Bronchial epithelial cell (primary cell): Measurements from ENCODE around the gene CMKLR1. TPM values are rescaled to one million over a fixed set of nuclear protein-coding genes. Genes with fewer than 3 reads are reported as not detected.
A peak's percentile ranks its signal among the peaks of the same experiment; 100 is the strongest.

ENCODE experiments used
- DNase-seq: peaks from one replicate; pipeline ENCODE4 v3.0.0-alpha.2; 2010; ENCODE audit warnings: low read depth
- FAIRE-seq: peaks from 2 replicates; lab custom pipeline; 2011; peaks lifted over from hg19 to GRCh38; lab: Jason Lieb, UNC
- H3K27me3 ChIP-seq: 2 replicates; pipeline ENCODE4 v1.5.1; 2011; ENCODE audit warnings: low read length; ENCODE audit not compliant: control insufficient read depth, insufficient read depth
- H3K36me3 ChIP-seq: 2 replicates; pipeline ENCODE4 v1.5.1; 2011; ENCODE audit warnings: low read length; ENCODE audit not compliant: control insufficient read depth, insufficient read depth
- H3K4me3 ChIP-seq: 2 replicates; pipeline ENCODE4 v1.5.1; 2011; ENCODE audit warnings: mild to moderate bottlenecking, low read depth, low read length, control low read depth
- CTCF ChIP-seq: IDR thresholded peaks from 2 replicates; pipeline ENCODE4 v1.5.1; 2011; ENCODE audit warnings: mild to moderate bottlenecking, moderate library complexity, low read length, control low read depth, inconsistent platforms; ENCODE audit not compliant: insufficient read depth, severe bottlenecking
- total RNA-seq: library from RNA; depleted of rRNA; stranded (reverse); fragments of >200 nt; gene quantifications from 2 replicates; pipeline ENCODE4 v1.2.1, GENCODE V29; 2014

The CMKLR1 gene
- total RNA-seq, 1 donor from 2014 or later: not detected

- DNase-seq: no peak
- no peak for TF ChIP-seq CTCF
- FAIRE-seq: no peak
- no peak overlapping the region for H3K4me3 ChIP-seq
- H3K36me3 ChIP-seq: no peaks in the 10 kb centered on the region
- no peaks in the 10 kb centered on the region for H3K27me3 ChIP-seq
These were observed 18.0 kb upstream of the CMKLR1 start for GRCh38 chr12:108356835-108357806.

GRCh38 chr12:108355069-108355468 is 16.0 kb upstream of the CMKLR1 start:
- TF ChIP-seq CTCF: no peak
- FAIRE-seq: no peak
- H3K4me3 ChIP-seq: no peak overlapping the region
- no peak for DNase-seq
- no peaks in the 10 kb centered on the region for H3K27me3 ChIP-seq
- no peaks in the 10 kb centered on the region for H3K36me3 ChIP-seq

GRCh38 chr12:108352591-108352990 is 13.5 kb upstream of the CMKLR1 start:
- Histone ChIP-seq H3K4me3 (no peak overlapping the region), H3K36me3 (no peaks in the 10 kb centered on the region), H3K27me3 (no peaks in the 10 kb centered on the region)
- peak; percentile 23 for DNase-seq
- no peak for FAIRE-seq
- TF ChIP-seq CTCF: no peak

- FAIRE-seq: no peak
- H3K27me3 ChIP-seq: no peaks in the 10 kb centered on the region
These were observed 11.4 kb upstream of the CMKLR1 start for GRCh38 chr12:108350511-108350910.

DNA sequence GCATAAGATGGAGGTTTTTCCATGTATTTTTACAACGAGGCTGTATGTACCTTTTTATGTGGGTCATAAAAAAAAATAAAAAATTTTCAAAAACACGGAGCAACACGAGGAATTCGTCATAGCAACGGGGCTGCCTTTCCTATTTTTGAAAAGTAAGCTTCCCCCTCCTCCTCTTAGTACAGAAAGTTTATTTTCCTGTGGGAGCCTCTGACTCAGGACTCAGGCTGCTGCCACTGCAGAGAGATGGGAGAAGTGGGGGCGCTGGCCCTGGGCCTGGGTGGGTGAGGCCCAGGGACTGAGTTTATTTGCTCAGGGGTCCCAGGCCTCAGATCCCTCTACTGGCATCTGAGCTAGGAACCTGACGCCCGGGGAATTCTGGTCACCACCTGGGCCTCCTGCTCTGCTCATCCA is 10.2 kb upstream of the CMKLR1 start:
- TF ChIP-seq CTCF: no peak
- DNase-seq: no peak
- H3K36me3 ChIP-seq: no peaks in the 10 kb centered on the region
- H3K27me3 ChIP-seq: no peaks in the 10 kb centered on the region
- no peak for FAIRE-seq
- H3K4me3 ChIP-seq: no peak overlapping the region

More at GRCh38 chr12:108350511-108350910, 11.4 kb upstream of the CMKLR1 start:
- H3K4me3 ChIP-seq: no peak overlapping the region
- no peak for DNase-seq
- H3K36me3 ChIP-seq: no peaks in the 10 kb centered on the region
- TF ChIP-seq CTCF: no peak

- H3K4me3 ChIP-seq: no peak overlapping the region
- no peak for DNase-seq
- H3K36me3 ChIP-seq: no peaks in the 10 kb centered on the region
- no peak for TF ChIP-seq CTCF
- FAIRE-seq: no peak
- no peaks in the 10 kb centered on the region for H3K27me3 ChIP-seq
These were observed 9.7 kb upstream of the CMKLR1 start for GRCh38 chr12:108348842-108349241.
